ENCODE results near the gene IQSEC1.

Gene IQSEC1

GRCh38 chr3:12954180-12954579, 119.0 kb downstream of the IQSEC1 start:
- DNase-seq (ENCODE audit: low read depth) = no peak

GRCh38 chr3:12953201-12953995, 119.8 kb downstream of the IQSEC1 start:
- DNase-seq (ENCODE audit: low read depth) = no peak

GRCh38 chr3:12952343-12953200, 120.7 kb downstream of the IQSEC1 start:
- DNase-seq (ENCODE audit: low read depth) = no peak

- no peak for DNase-seq (ENCODE audit: low read depth)
Observed at GRCh38 chr3:12948891-12949711, 124.1 kb downstream of the IQSEC1 start.

- no peak for DNase-seq (ENCODE audit: low read depth)
Observed at GRCh38 chr3:12948371-12948770, 124.9 kb downstream of the IQSEC1 start.

GRCh38 chr3:12947504-12948369, 125.5 kb downstream of the IQSEC1 start:
- no peak for DNase-seq (ENCODE audit: low read depth)

GRCh38 chr3:12946649-12947316, 126.4 kb downstream of the IQSEC1 start:
- no peak for DNase-seq (ENCODE audit: low read depth)

GRCh38 chr3:12946251-12946648, 127.0 kb downstream of the IQSEC1 start:
- DNase-seq (ENCODE audit: low read depth) = no peak

GRCh38 chr3:12944849-12945248, 128.4 kb downstream of the IQSEC1 start:
- no peak for DNase-seq (ENCODE audit: low read depth)

GRCh38 chr3:12944413-12944812, 128.8 kb downstream of the IQSEC1 start:
- DNase-seq (ENCODE audit: low read depth) = no peak

GRCh38 chr3:12943124-12944021, 129.9 kb downstream of the IQSEC1 start:
- no peak for DNase-seq (ENCODE audit: low read depth)

GRCh38 chr3:12941495-12942023, 131.7 kb downstream of the IQSEC1 start:
- DNase-seq (ENCODE audit: low read depth) = no peak

GRCh38 chr3:12940854-12941253, 132.4 kb downstream of the IQSEC1 start:
- no peak for DNase-seq (ENCODE audit: low read depth)

- no peak for DNase-seq (ENCODE audit: low read depth)
Observed at GRCh38 chr3:12939137-12939536, 134.1 kb downstream of the IQSEC1 start.

GRCh38 chr3:12938258-12938711, 134.9 kb downstream of the IQSEC1 start:
- DNase-seq (ENCODE audit: low read depth) = no peak

- no peak for DNase-seq (ENCODE audit: low read depth)
Observed at GRCh38 chr3:12935861-12936830, 137.1 kb downstream of the IQSEC1 start.

- DNase-seq (ENCODE audit: low read depth) = no peak
Observed at GRCh38 chr3:12935023-12935860, 138.0 kb downstream of the IQSEC1 start.
